Sigmoid colon (tissue), 4 donors: ENCODE measurements around the gene CAMK1D.

Source experiments
- CTCF ChIP-seq, 4 experiments: fragments of 450-650 bp in 3 of 4; fragments of 200-600 bp in 1 of 4; IDR thresholded peaks; one replicate each; pipeline ENCODE4 v1.5.1; 2016 to 2019; ENCODE audit warnings: antibody characterized with exemption in 4 of 4, mild to moderate bottlenecking in 3 of 4, moderate library complexity in 2 of 4
- EP300 ChIP-seq, 4 donors: sonication (generic); formaldehyde crosslinking; IDR thresholded peaks; one replicate each; pipeline ENCODE4 v1.6.1; 2017; ENCODE audit warnings: antibody characterized with exemption in 4 of 4
- POLR2A ChIP-seq, 2 donors: fragments of 450-650 bp; IDR thresholded peaks; one replicate each; pipeline ENCODE4 v1.6.1; 2016; ENCODE audit warnings: antibody characterized with exemption in 2 of 2, mild to moderate bottlenecking in 2 of 2, moderate library complexity in 2 of 2

DNA sequence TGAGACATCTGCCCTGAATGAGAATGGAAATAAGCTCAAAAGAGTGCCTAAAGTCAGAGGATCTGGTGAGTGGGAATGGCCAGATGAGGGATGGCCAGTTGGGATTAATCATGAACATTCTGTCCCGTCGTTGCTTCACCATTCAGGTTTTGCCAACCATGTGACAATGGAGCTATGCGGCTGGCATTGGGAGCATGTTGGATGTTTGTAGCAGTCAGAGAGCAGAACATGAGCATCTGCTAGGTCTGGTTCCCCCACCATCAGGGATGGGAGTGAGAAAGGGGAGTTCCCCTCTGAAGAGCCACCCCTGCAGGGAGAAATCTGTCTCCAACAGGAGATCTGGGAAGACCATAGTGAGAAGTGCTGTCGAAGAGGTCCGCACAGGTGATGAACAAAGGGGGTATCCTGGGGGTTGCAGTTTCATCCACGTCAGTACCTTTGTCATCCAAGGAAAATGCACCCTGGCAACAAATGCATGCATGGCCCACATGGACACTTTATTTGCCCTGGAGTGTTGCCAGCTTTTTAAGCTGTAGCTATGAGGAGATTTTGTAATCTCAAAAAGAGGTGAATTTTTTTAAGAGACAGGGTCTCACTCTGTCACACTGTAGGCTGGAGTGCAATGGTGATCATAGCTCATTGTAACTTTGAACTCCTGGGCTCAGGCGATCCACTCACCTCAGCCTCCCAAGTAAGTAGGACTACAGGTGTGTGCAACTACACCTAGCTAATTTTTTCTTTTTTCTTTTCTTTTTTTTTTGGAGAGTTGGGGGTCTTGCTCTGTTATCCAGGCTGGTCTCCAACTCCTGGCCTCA, 190.2 kb downstream of the CAMK1D start:
- TF ChIP-seq POLR2A (IDR thresholded peaks at IDR 0.05) (no peak), CTCF (IDR thresholded peaks at IDR 0.05) (no peak), EP300 (IDR thresholded peaks at IDR 0.05) (no peak)
